Fibroblast of lung (primary cell): ENCODE data around the gene BCAS1. TPM values are rescaled to one million over a fixed set of nuclear protein-coding genes. Genes with fewer than 3 reads are reported as not detected.

Experiments
- DNase-seq, 2 donors: peaks; one replicate each; pipeline versions ENCODE4 v3.0.0 to v3.0.0-alpha.2; 2010; ENCODE audit warnings: low read depth in 2 of 2
- H2AFZ ChIP-seq: 2 replicates; pipeline ENCODE4 v1.5.1; 2012; ENCODE audit warnings: low read length, control low read depth, inconsistent platforms
- H3K27ac ChIP-seq: 2 replicates; pipeline ENCODE4 v1.5.1; 2011; ENCODE audit warnings: low read length, control low read depth; ENCODE audit not compliant: insufficient read depth
- H3K27me3 ChIP-seq: 2 replicates; pipeline ENCODE4 v1.5.1; 2011; ENCODE audit warnings: mild to moderate bottlenecking, low read length; ENCODE audit not compliant: control insufficient read depth, insufficient read depth
- H3K36me3 ChIP-seq: 2 replicates; pipeline ENCODE4 v1.5.1; 2011; ENCODE audit warnings: low read length; ENCODE audit not compliant: control insufficient read depth, insufficient read depth
- H3K4me1 ChIP-seq: 2 replicates; pipeline ENCODE4 v1.5.1; 2011; ENCODE audit warnings: low read length; ENCODE audit not compliant: control insufficient read depth, insufficient read depth; ENCODE audit errors: extremely low read depth
- H3K4me2 ChIP-seq: 2 replicates; pipeline ENCODE4 v1.5.1; 2011; ENCODE audit warnings: low read length, control low read depth; ENCODE audit not compliant: insufficient read depth; ENCODE audit errors: extremely low read depth
- H3K4me3 ChIP-seq, 4 experiments: fragments of 200-600 bp in 1 of 4; sonication (generic) in 1 of 4; replicated peaks in 1 of 4; 2 replicates each; pipeline ENCODE4 v1.5.1; 2011 to 2016; ENCODE audit warnings: low read length in 4 of 4, low read depth in 3 of 4, mild to moderate bottlenecking in 3 of 4, control low read depth in 2 of 4, inconsistent platforms in 1 of 4, mixed read lengths in 1 of 4; ENCODE audit not compliant: insufficient read depth in 1 of 4; ENCODE audit errors: control extremely low read depth in 1 of 4
- H3K79me2 ChIP-seq: 2 replicates; pipeline ENCODE4 v1.5.1; 2012; ENCODE audit warnings: mild to moderate bottlenecking, low read length, inconsistent platforms; ENCODE audit not compliant: control insufficient read depth, insufficient read depth
- H3K9ac ChIP-seq: 2 replicates; pipeline ENCODE4 v1.5.1; 2011; ENCODE audit warnings: mild to moderate bottlenecking, low read length, control low read depth; ENCODE audit not compliant: insufficient read depth
- H3K9me3 ChIP-seq: 2 replicates; pipeline ENCODE4 v1.5.1; 2012; ENCODE audit warnings: low read depth, low read length; ENCODE audit not compliant: control insufficient read depth, insufficient read depth
- H4K20me1 ChIP-seq: 2 replicates; pipeline ENCODE4 v1.5.1; 2011; ENCODE audit warnings: low read length; ENCODE audit not compliant: control insufficient read depth, insufficient read depth; ENCODE audit errors: extremely low read depth
- EZH2 ChIP-seq: IDR thresholded peaks from 2 replicates; pipeline ENCODE4 v1.5.1; 2012; ENCODE audit warnings: low read length, control low read depth, mild to moderate bottlenecking; ENCODE audit errors: missing control alignments
- polyA plus RNA-seq, 2 donors: library from polyadenylated mRNA; depleted of rRNA in 1 of 2; stranded (reverse) in 1 of 2; unstranded in 1 of 2; fragments of >200 nt; gene quantifications; 2 replicates each; pipeline ENCODE4 v1.2.1, GENCODE V29; 2011 to 2012; ENCODE audit warnings: missing spikeins in 1 of 2
- total RNA-seq: library from RNA; depleted of rRNA; stranded (reverse); fragments of >200 nt; gene quantifications from 2 replicates; pipeline ENCODE4 v1.2.1, GENCODE V29; 2014
- TF ChIP-seq, protein P1 (sequence below), 2 donors: IDR thresholded peaks in 1 of 2; conservative IDR thresholded peaks in 1 of 2; 1 replicate in 1 of 2; 2 replicates in 1 of 2; pipeline ENCODE4 v1.5.1; 2011 to 2012; ENCODE audit warnings: low read length in 2 of 2, control low read depth in 1 of 2, inconsistent platforms in 1 of 2, low read depth in 1 of 2, mild to moderate bottlenecking in 1 of 2

Gene BCAS1
- total and polyA plus RNA-seq, 2 donors (not counting 1 experiment from before 2014, with no cell fraction given) = 0.17 TPM; not detected in 1

DNA sequence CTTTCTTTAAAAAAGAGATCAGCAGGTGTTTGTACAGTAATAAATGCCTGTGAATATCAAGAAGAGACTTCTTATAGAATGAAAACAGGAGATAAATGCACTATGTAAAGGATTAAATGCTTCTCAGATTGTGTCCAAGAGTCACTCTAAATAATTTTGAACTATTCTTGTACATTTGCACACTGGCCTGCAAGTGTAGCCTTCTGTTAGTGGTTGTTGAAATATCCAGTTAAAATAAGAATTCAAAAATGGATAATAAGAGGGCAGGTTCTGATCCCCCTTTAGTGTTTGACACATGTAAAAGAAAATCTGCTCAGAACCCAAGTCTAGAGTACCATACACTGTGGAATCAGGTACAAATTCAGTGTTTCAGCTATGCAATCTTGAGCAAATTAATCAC lies 91.9 kb downstream of the BCAS1 start:
- no peaks in the 10 kb centered on the region for H3K36me3 ChIP-seq
- H3K4me1 ChIP-seq = no peaks in the 10 kb centered on the region
- H3K9me3 ChIP-seq = no peaks in the 10 kb centered on the region
- no peak for DNase-seq
- H3K27me3 ChIP-seq = no peaks in the 10 kb centered on the region
- H3K4me2 ChIP-seq = no peak overlapping the region
- no peak overlapping the region for H3K27ac ChIP-seq
- no peak overlapping the region for H3K4me3 ChIP-seq
- no peak for TF ChIP-seq EZH2
- TF ChIP-seq, protein P1, sequence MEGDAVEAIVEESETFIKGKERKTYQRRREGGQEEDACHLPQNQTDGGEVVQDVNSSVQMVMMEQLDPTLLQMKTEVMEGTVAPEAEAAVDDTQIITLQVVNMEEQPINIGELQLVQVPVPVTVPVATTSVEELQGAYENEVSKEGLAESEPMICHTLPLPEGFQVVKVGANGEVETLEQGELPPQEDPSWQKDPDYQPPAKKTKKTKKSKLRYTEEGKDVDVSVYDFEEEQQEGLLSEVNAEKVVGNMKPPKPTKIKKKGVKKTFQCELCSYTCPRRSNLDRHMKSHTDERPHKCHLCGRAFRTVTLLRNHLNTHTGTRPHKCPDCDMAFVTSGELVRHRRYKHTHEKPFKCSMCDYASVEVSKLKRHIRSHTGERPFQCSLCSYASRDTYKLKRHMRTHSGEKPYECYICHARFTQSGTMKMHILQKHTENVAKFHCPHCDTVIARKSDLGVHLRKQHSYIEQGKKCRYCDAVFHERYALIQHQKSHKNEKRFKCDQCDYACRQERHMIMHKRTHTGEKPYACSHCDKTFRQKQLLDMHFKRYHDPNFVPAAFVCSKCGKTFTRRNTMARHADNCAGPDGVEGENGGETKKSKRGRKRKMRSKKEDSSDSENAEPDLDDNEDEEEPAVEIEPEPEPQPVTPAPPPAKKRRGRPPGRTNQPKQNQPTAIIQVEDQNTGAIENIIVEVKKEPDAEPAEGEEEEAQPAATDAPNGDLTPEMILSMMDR (conservative IDR thresholded peaks at IDR 0.05 in 1 of 2, IDR thresholded peaks at IDR 0.05 in 1 of 2; ENCODE audit: low read depth in 1 of 2, low read length in 2 of 2) = no peak
- no peaks in the 10 kb centered on the region for H4K20me1 ChIP-seq
- no peak overlapping the region for H2AFZ ChIP-seq
- no peaks in the 10 kb centered on the region for H3K79me2 ChIP-seq
- no peak overlapping the region for H3K9ac ChIP-seq

DNA sequence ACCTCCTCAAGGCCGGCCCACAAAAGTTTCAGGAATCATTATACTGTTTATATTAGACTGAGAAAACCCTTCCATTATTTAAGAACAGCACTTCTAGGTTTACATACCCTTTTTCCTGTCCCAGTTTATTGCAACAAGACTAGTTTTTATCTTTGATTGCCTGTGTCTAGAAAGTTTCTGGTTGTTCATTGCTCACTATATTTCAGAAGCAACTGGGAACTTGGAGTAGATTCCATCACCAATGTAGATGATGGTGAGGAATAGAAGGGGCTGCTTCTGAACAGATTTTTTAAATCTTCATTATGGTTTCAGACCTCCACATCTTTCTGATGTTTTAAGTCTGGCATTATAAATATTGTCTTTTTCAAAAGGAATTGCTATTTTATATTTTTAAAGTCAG lies 93.0 kb downstream of the BCAS1 start:
- no peaks in the 10 kb centered on the region for H3K27me3 ChIP-seq
- H3K4me2 ChIP-seq = no peak overlapping the region
- no peak for DNase-seq
- H2AFZ ChIP-seq = no peak overlapping the region
- no peaks in the 10 kb centered on the region for H3K9me3 ChIP-seq
- no peaks in the 10 kb centered on the region for H3K36me3 ChIP-seq
- no peaks in the 10 kb centered on the region for H3K4me1 ChIP-seq
- H3K9ac ChIP-seq = no peak overlapping the region
- no peaks in the 10 kb centered on the region for H3K79me2 ChIP-seq
- no peak overlapping the region for H3K27ac ChIP-seq
- no peaks in the 10 kb centered on the region for H4K20me1 ChIP-seq
- no peak overlapping the region for H3K4me3 ChIP-seq
- TF ChIP-seq, protein P1 (conservative IDR thresholded peaks at IDR 0.05 in 1 of 2, IDR thresholded peaks at IDR 0.05 in 1 of 2; ENCODE audit: low read depth in 1 of 2, low read length in 2 of 2) = no peak
- no peak for TF ChIP-seq EZH2

DNA sequence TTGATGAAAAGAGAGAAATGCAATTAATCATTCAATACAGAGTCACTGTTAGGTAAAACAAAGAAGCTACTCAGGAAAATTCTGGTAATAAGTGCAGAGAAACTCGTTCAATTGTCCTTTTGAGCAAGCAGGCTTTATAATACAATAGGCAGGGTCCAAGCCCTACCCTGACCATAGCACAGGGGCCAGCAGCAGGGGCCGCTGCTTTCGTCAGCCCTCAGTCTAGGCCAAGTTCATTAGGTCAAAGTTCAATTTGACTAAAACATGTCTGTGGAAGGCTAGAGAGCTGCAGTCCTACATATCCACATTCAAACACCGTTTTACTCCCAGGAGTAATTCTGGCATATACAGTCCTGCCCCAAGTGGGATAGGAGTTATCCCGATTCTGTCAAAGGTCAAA lies 94.6 kb downstream of the BCAS1 start:
- Histone ChIP-seq H3K9me3 (no peaks in the 10 kb centered on the region), H3K79me2 (no peaks in the 10 kb centered on the region), H3K4me3 (no peak overlapping the region), H3K27me3 (no peaks in the 10 kb centered on the region), H3K4me1 (no peaks in the 10 kb centered on the region), H2AFZ (no peak overlapping the region), H3K4me2 (no peak overlapping the region), H3K36me3 (no peaks in the 10 kb centered on the region), H3K27ac (no peak overlapping the region), H3K9ac (no peak overlapping the region), H4K20me1 (no peaks in the 10 kb centered on the region)
- DNase-seq = no peak
- TF ChIP-seq, protein P1 (conservative IDR thresholded peaks at IDR 0.05 in 1 of 2, IDR thresholded peaks at IDR 0.05 in 1 of 2; ENCODE audit: low read depth in 1 of 2, low read length in 2 of 2) = no peak
- no peak for TF ChIP-seq EZH2
